GM12892 (cell line): Measurements from ENCODE around the gene TIMP3.

Experiments used
- DNase-seq: peaks from one replicate; pipeline ENCODE4 v3.0.0; 2011; ENCODE audit not compliant: insufficient read length
- FAIRE-seq: peaks from 2 replicates; lab custom pipeline; 2011; peaks lifted over from hg19 to GRCh38; lab: Jason Lieb, UNC
- POLR2A ChIP-seq: IDR thresholded peaks from 2 replicates; pipeline ENCODE4 v1.6.1; 2011; ENCODE audit warnings: low read depth, low read length, control low read depth
- POLR2AphosphoS5 ChIP-seq: IDR thresholded peaks from 2 replicates; pipeline ENCODE4 v1.6.1; 2011; ENCODE audit warnings: low read depth, low read length, control low read depth
- TAF1 ChIP-seq: IDR thresholded peaks from 2 replicates; pipeline ENCODE4 v1.6.1; 2011; ENCODE audit warnings: low read depth, mild to moderate bottlenecking, control low read depth, low read length, borderline replicate concordance

The TIMP3 gene

DNA sequence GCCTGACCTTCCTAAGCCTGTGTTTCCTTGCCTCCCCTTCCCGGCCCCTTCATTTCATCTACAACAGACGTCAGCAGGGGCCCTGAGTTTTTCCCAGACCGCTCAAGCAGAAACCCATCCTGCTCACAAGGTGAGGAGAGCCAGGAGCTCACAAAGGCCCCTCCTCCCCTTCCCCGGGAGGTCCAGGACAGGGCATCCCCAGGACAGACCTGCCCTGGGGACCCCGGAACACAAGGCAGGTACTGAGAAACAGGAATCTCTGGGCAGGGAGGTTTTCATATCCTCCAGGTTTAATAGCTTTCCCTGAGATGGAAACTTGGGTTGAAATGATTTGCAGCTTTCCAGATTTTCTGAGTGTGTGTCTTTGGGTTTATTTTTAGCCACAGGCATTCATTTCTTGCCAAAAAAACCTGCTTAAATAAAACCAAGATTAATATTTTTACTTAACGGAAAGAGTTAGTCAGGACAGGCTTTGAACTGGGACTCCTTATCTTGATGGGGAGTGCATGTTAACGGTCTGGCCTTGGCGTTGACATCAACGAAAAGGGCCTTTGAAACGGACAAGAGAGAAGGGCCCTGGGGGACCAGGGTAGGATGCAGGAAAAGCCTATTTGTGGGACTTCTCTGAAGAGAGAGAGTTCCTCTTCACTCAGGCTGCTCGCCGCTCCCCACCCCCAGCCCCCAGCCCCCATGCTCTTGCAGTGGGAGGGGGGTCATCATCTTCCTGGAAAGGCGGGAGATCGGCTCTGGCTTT, 38.5 kb downstream of the TIMP3 start:
- no peak for TF ChIP-seq POLR2AphosphoS5
- TF ChIP-seq POLR2A: no peak
- no peak for TF ChIP-seq TAF1

GRCh38 chr22:32841175-32841574, 39.7 kb downstream of the TIMP3 start:
- no peak for TF ChIP-seq POLR2AphosphoS5
- no peak for TF ChIP-seq POLR2A
- no peak for TF ChIP-seq TAF1
- no peak for DNase-seq
- FAIRE-seq: no peak

More for the DNA sequence above, 38.5 kb downstream of the TIMP3 start:
- FAIRE-seq (no peak), DNase-seq (no peak)

DNA sequence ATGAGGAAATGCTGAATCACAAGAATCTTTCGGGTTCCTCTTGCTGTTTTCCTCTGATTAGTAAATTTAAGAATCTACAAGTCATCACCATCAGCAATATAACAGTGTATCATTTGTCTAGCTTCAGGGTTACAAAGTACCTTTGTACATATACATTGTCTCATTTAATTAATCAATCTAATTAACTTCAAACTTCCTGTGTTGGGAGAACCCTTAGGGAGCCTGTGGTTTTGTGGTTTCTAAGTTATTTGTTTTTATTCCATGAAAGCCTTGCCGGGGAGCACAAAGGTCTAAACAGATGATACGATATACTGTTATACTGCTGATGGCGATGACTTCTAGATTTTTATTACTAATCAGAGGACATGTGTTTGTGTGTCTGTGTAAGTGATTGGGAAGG, 41.0 kb downstream of the TIMP3 start:
- FAIRE-seq: no peak
- TF ChIP-seq TAF1 (no peak), POLR2AphosphoS5 (no peak), POLR2A (no peak)
- no peak for DNase-seq

DNA sequence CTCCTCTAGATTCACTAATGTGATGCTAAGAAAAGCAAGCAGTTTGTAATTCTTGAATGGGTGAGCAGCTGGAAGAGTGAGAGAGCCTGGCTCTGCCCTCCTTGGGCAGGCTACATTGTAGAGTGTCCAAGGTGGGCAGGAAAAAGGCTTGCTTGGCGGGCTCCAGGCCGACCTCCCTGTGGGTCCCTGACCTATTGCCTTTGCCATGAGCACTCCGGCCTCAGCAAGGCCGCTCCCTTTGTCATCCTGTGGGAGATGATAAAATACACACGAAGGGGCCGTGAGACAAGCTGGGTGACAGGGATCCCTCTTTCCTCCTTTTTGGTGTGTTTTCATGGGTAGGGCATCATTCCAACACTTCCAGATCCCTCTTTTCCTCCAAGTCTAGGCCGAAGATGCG, 41.8 kb downstream of the TIMP3 start:
- TF ChIP-seq TAF1 (no peak), POLR2A (no peak), POLR2AphosphoS5 (no peak)
- DNase-seq (no peak), FAIRE-seq (no peak)

DNA sequence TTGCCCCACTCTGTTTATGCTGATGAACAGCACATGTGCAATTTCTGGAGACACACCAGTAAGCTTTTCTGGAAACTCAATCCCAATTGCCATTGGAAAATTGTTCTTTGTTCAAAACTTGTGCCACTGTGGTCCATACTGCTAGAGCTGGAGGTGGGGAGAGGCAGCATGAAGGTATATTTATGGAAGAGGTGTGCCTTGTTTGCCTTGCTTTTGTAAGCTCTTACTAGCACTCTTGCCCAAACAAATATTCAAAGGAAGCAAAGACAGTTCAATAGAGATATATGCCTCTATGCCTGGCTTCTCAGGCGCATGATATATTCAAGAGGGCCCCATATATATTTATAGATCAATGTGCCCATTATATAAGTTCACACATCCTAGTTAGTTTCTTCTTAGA, 42.7 kb downstream of the TIMP3 start:
- TF ChIP-seq POLR2AphosphoS5 (no peak), POLR2A (no peak), TAF1 (no peak)
- DNase-seq (no peak), FAIRE-seq (no peak)

- TF ChIP-seq POLR2AphosphoS5 (no peak), POLR2A (no peak)
- FAIRE-seq: no peak
- DNase-seq: no peak
Measured at GRCh38 chr22:32846780-32847491, 45.4 kb downstream of the TIMP3 start.

- FAIRE-seq (no peak), DNase-seq (no peak)
- TF ChIP-seq POLR2AphosphoS5 (no peak), TAF1 (no peak), POLR2A (no peak)
Measured at GRCh38 chr22:32848226-32848625, 46.7 kb downstream of the TIMP3 start.

- TF ChIP-seq POLR2AphosphoS5: no peak
- TF ChIP-seq TAF1: no peak
- no peak for TF ChIP-seq POLR2A
- DNase-seq: no peak
- FAIRE-seq: no peak
Measured at GRCh38 chr22:32849501-32849900, 48.0 kb downstream of the TIMP3 start.

- FAIRE-seq: no peak
- no peak for DNase-seq
- TF ChIP-seq POLR2AphosphoS5: no peak
- no peak for TF ChIP-seq TAF1
- TF ChIP-seq POLR2A: no peak
Measured at GRCh38 chr22:32850157-32850556, 48.7 kb downstream of the TIMP3 start.

DNA sequence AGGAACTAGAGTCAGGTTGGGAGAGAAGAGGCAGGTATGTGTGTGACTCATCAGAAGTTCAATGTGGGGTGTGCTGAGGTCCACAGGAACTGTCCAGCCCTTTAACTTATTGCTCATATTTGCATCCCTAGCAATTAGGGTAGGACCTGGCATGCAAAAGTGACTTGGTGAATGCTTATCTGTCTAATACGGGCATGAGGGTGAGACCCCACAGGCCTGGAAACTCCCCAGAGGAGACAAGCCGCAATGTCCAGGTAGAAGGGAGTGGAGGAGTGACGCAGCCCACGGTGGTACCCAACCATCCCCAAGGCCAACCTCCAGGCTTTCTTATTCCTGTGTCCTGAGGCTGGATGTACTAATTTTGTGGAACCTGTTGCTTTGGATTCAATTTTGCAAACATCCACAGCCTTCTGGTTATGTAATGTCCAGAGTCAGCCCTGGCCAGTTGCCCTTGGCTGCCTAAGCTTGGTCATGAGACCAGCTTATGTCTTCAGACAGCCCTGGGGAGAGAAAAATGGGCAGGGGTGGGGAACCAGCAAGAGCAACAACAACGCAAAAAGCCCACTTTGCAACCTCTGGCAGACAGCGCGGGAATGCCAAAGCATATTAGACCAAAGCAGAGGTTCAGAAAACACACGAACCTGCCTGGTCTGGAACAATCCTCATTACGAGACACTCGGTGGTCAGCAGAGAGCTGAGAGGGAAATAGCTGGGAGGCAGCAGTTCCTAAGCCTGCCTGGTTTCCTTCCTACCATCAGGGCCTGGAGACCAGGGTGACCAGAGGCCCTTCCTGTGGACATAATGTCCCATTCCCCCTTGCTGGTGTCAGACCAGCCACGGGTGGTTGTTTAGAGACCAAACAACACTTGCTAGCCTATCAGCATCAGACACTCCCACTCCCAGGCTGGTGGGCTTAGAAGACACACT, 49.3 kb downstream of the TIMP3 start:
- FAIRE-seq: no peak
- DNase-seq: no peak
- TF ChIP-seq TAF1 (no peak), POLR2A (no peak), POLR2AphosphoS5 (no peak)

- no peak for TF ChIP-seq TAF1
- TF ChIP-seq POLR2AphosphoS5: no peak
- no peak for TF ChIP-seq POLR2A
- DNase-seq (no peak), FAIRE-seq (no peak)
Measured at GRCh38 chr22:32852395-32853251, 51.1 kb downstream of the TIMP3 start.
